ENCODE data around the gene CCM2. TPM values are rescaled to one million over a fixed set of nuclear protein-coding genes. Genes with fewer than 3 reads are reported as not detected.

Gene CCM2
- total and polyA plus RNA-seq, 2 experiments from 2014 or later = 24.9 to 40.1 TPM

DNA sequence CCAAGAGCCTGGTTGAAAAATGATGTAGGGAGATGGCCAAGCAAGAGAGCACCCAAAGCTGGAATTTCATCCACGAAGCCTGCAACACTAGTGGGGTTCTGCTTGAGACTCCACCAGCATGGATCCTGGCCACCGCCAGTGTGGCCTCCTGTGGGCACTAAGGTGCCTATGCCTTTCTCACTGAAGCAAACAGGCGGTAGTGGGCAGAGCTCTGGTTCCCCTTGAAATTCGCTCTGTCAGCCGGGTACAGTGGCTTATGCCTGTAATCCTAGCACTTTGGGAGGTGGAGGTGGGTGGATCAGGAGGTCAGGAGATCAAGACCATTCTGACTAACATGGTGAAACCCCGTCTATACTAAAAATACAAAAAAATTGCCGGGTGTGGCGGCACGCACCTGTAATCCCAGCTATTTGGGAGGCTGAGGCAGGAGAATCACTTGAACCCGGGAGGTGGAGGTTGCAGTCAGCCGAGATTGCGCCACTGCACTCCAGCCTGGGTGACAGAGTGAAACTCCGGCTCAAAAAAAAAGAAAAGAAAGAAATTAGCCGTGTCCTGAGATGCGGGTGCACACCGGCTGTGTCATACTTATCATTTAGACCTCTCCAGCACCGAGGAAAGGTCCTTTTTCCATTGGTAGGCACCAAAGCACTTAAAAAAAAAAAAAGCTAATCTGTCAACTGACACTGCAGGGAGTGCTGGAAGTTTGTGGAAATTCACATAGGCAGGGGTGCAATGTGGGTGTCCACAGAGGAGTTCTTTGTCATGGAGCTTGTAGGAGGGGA is 28.3 kb downstream of the CCM2 start:
- Histone ChIP-seq H3K27ac (ENCODE audit: low read depth) (no peak overlapping the region), H3K9me2 (ENCODE audit: insufficient read depth) (no peaks in the 10 kb centered on the region), H4K20me1 (replicated peaks; ENCODE audit: insufficient read depth) (peaks cover 13% of the 10 kb centered on the region; the same call in 1 of the 2 replicates), H3K27me3 (ENCODE audit: insufficient read depth) (no peaks in the 10 kb centered on the region), H3F3A (replicated peaks; ENCODE audit: low read depth) (no peaks in the 10 kb centered on the region), H3K79me2 (replicated peaks; ENCODE audit: insufficient read depth) (peaks cover 56% of the 10 kb centered on the region), H3K4me2 (no peak overlapping the region), H2AFZ (no peak overlapping the region), H3K4me1 (ENCODE audit: insufficient read depth) (no peaks in the 10 kb centered on the region), H3K36me3 (ENCODE audit: insufficient read depth) (no peaks in the 10 kb centered on the region; the same call in 1 of the 2 replicates), H3K4me3 (no peak overlapping the region)
- Mint-ChIP-seq H3K27me3 (ENCODE audit: insufficient read depth, low read depth, poor library complexity) (no peaks in the 10 kb centered on the region), H3K4me1 (peaks cover 8% of the 10 kb centered on the region; the same call in 2 of the 3 replicates), H3K4me3 (no peak overlapping the region), H3K27ac (no peak overlapping the region), H3K9me3 (no peaks in the 10 kb centered on the region), H3K36me3 (ENCODE audit: low read depth) (0 out of 3 replicates have a peak, but pooled peaks cover 2% of the 10 kb centered on the region)
- TF ChIP-seq, protein P1, sequence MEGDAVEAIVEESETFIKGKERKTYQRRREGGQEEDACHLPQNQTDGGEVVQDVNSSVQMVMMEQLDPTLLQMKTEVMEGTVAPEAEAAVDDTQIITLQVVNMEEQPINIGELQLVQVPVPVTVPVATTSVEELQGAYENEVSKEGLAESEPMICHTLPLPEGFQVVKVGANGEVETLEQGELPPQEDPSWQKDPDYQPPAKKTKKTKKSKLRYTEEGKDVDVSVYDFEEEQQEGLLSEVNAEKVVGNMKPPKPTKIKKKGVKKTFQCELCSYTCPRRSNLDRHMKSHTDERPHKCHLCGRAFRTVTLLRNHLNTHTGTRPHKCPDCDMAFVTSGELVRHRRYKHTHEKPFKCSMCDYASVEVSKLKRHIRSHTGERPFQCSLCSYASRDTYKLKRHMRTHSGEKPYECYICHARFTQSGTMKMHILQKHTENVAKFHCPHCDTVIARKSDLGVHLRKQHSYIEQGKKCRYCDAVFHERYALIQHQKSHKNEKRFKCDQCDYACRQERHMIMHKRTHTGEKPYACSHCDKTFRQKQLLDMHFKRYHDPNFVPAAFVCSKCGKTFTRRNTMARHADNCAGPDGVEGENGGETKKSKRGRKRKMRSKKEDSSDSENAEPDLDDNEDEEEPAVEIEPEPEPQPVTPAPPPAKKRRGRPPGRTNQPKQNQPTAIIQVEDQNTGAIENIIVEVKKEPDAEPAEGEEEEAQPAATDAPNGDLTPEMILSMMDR (conservative IDR thresholded peaks at IDR 0.05; ENCODE audit: low read depth in 2 of 2) = no peak
- TF ChIP-seq JUNB (IDR thresholded peaks at IDR 0.05; ENCODE audit: unreplicated experiment) = no peak
- no peak for TF ChIP-seq POLR2AphosphoS5 (IDR thresholded peaks at IDR 0.05; ENCODE audit: low read depth)
- TF ChIP-seq, protein P2, sequence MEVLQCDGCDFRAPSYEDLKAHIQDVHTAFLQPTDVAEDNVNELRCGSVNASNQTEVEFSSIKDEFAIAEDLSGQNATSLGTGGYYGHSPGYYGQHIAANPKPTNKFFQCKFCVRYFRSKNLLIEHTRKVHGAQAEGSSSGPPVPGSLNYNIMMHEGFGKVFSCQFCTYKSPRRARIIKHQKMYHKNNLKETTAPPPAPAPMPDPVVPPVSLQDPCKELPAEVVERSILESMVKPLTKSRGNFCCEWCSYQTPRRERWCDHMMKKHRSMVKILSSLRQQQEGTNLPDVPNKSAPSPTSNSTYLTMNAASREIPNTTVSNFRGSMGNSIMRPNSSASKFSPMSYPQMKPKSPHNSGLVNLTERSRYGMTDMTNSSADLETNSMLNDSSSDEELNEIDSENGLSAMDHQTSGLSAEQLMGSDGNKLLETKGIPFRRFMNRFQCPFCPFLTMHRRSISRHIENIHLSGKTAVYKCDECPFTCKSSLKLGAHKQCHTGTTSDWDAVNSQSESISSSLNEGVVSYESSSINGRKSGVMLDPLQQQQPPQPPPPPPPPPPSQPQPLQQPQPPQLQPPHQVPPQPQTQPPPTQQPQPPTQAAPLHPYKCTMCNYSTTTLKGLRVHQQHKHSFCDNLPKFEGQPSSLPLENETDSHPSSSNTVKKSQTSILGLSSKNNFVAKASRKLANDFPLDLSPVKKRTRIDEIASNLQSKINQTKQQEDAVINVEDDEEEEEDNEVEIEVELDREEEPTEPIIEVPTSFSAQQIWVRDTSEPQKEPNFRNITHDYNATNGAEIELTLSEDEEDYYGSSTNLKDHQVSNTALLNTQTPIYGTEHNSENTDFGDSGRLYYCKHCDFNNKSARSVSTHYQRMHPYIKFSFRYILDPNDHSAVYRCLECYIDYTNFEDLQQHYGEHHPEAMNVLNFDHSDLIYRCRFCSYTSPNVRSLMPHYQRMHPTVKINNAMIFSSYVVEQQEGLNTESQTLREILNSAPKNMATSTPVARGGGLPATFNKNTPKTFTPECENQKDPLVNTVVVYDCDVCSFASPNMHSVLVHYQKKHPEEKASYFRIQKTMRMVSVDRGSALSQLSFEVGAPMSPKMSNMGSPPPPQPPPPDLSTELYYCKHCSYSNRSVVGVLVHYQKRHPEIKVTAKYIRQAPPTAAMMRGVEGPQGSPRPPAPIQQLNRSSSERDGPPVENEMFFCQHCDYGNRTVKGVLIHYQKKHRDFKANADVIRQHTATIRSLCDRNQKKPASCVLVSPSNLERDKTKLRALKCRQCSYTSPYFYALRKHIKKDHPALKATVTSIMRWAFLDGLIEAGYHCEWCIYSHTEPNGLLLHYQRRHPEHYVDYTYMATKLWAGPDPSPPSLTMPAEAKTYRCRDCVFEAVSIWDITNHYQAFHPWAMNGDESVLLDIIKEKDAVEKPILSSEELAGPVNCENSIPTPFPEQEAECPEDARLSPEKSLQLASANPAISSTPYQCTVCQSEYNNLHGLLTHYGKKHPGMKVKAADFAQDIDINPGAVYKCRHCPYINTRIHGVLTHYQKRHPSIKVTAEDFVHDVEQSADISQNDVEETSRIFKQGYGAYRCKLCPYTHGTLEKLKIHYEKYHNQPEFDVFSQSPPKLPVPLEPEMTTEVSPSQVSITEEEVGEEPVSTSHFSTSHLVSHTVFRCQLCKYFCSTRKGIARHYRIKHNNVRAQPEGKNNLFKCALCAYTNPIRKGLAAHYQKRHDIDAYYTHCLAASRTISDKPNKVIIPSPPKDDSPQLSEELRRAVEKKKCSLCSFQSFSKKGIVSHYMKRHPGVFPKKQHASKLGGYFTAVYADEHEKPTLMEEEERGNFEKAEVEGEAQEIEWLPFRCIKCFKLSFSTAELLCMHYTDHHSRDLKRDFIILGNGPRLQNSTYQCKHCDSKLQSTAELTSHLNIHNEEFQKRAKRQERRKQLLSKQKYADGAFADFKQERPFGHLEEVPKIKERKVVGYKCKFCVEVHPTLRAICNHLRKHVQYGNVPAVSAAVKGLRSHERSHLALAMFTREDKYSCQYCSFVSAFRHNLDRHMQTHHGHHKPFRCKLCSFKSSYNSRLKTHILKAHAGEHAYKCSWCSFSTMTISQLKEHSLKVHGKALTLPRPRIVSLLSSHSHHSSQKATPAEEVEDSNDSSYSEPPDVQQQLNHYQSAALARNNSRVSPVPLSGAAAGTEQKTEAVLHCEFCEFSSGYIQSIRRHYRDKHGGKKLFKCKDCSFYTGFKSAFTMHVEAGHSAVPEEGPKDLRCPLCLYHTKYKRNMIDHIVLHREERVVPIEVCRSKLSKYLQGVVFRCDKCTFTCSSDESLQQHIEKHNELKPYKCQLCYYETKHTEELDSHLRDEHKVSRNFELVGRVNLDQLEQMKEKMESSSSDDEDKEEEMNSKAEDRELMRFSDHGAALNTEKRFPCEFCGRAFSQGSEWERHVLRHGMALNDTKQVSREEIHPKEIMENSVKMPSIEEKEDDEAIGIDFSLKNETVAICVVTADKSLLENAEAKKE (CRISPR knock-in tag; IDR thresholded peaks at IDR 0.05) = no peak
- TF ChIP-seq CREB1 (CRISPR knock-in tag; IDR thresholded peaks at IDR 0.05; ENCODE audit: low read depth) = no peak
- TF ChIP-seq ZNF114 (CRISPR knock-in tag; IDR thresholded peaks at IDR 0.05) = no peak
- TF ChIP-seq, protein P3, sequence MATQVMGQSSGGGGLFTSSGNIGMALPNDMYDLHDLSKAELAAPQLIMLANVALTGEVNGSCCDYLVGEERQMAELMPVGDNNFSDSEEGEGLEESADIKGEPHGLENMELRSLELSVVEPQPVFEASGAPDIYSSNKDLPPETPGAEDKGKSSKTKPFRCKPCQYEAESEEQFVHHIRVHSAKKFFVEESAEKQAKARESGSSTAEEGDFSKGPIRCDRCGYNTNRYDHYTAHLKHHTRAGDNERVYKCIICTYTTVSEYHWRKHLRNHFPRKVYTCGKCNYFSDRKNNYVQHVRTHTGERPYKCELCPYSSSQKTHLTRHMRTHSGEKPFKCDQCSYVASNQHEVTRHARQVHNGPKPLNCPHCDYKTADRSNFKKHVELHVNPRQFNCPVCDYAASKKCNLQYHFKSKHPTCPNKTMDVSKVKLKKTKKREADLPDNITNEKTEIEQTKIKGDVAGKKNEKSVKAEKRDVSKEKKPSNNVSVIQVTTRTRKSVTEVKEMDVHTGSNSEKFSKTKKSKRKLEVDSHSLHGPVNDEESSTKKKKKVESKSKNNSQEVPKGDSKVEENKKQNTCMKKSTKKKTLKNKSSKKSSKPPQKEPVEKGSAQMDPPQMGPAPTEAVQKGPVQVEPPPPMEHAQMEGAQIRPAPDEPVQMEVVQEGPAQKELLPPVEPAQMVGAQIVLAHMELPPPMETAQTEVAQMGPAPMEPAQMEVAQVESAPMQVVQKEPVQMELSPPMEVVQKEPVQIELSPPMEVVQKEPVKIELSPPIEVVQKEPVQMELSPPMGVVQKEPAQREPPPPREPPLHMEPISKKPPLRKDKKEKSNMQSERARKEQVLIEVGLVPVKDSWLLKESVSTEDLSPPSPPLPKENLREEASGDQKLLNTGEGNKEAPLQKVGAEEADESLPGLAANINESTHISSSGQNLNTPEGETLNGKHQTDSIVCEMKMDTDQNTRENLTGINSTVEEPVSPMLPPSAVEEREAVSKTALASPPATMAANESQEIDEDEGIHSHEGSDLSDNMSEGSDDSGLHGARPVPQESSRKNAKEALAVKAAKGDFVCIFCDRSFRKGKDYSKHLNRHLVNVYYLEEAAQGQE (IDR thresholded peaks at IDR 0.05; ENCODE audit: unreplicated experiment) = no peak
- TF ChIP-seq, protein P4, sequence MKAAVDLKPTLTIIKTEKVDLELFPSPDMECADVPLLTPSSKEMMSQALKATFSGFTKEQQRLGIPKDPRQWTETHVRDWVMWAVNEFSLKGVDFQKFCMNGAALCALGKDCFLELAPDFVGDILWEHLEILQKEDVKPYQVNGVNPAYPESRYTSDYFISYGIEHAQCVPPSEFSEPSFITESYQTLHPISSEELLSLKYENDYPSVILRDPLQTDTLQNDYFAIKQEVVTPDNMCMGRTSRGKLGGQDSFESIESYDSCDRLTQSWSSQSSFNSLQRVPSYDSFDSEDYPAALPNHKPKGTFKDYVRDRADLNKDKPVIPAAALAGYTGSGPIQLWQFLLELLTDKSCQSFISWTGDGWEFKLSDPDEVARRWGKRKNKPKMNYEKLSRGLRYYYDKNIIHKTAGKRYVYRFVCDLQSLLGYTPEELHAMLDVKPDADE (IDR thresholded peaks at IDR 0.05) = no peak
- TF ChIP-seq STAT1 (IDR thresholded peaks at IDR 0.05; ENCODE audit: unreplicated experiment) = no peak
- no peak for TF ChIP-seq EZH2phosphoT487 (IDR thresholded peaks at IDR 0.05; ENCODE audit: unreplicated experiment)
- no peak for TF ChIP-seq EZH2 (IDR thresholded peaks at IDR 0.05; ENCODE audit: low read depth, unreplicated experiment)
- no peak for TF ChIP-seq NANOG (IDR thresholded peaks at IDR 0.05; ENCODE audit: borderline replicate concordance)
- no peak for TF ChIP-seq ZNF331 (CRISPR knock-in tag; IDR thresholded peaks at IDR 0.05; ENCODE audit: low read depth)
- DNase-seq (ENCODE audit: low spot score) (no peak), ATAC-seq (no peak)

Data from GM23338 (cell line).